Astrocyte of the cerebellum (primary cell): ENCODE measurements around the gene VAPB.
A peak's percentile ranks its signal among the peaks of the same experiment; 100 is the strongest.

ENCODE experiments used
- DNase-seq: peaks from one replicate; pipeline ENCODE4 v3.0.0-alpha.2; 2011; ENCODE audit warnings: low read depth
- H3K4me3 ChIP-seq: 2 replicates; pipeline ENCODE4 v1.5.1; 2011; ENCODE audit warnings: mild to moderate bottlenecking, low read depth, low read length, moderate library complexity
- CTCF ChIP-seq: IDR thresholded peaks from 2 replicates; pipeline ENCODE4 v1.5.1; 2012; ENCODE audit warnings: low read length, low read depth, moderate library complexity, mild to moderate bottlenecking; ENCODE audit errors: missing control alignments
- in situ Hi-C: cut with HindIII; loops from 2 replicates; pipeline ENCODE4 v1.10.0; 2017; ENCODE audit warnings: low sequenced_read_pairs

Gene VAPB

DNA sequence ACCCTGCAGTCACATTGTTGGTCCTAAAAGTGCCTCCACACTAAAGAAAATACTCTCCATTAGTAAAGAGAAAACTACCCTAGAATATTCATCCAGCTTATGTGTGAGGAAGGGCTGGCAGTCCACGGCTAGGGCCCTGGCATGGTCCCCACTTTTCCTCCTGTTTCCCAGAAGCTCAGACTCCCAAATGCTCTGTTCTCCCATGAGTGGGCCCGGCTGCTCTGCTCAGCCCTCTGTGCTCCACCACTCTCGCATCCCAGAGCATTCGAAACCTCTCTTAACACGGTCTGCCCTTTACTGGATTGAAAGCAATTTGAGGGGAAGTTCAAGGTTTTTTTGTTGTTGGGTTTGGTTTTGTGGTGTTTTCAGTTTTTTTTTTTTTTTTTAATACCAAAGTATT, 64.4 kb downstream of the VAPB start:
- no peak for TF ChIP-seq CTCF
- in situ Hi-C loops, result loop anchor here (5.0 to 10.0 kb wide), 2 partner anchors 46 to 191 kb away; no protein-coding TSS in a partner anchor
- no peak for DNase-seq
- no peak overlapping the region for H3K4me3 ChIP-seq

GRCh38 chr20:58454460-58454859, 65.4 kb downstream of the VAPB start:
- H3K4me3 ChIP-seq, result no peak overlapping the region
- DNase-seq, result no peak
- TF ChIP-seq CTCF, result no peak
- in situ Hi-C loops, result loop anchor here (5.0 to 10.0 kb wide), 2 partner anchors 47 to 190 kb away; no protein-coding TSS in a partner anchor

- no peak overlapping the region for H3K4me3 ChIP-seq
- in situ Hi-C loops, result loop anchor here (10.0 kb wide), 1 partner anchor 188 kb away; no protein-coding TSS in a partner anchor
- no peak for TF ChIP-seq CTCF
- peak; percentile 62 for DNase-seq
Measured at GRCh38 chr20:58457083-58457695, 68.2 kb downstream of the VAPB start.

DNA sequence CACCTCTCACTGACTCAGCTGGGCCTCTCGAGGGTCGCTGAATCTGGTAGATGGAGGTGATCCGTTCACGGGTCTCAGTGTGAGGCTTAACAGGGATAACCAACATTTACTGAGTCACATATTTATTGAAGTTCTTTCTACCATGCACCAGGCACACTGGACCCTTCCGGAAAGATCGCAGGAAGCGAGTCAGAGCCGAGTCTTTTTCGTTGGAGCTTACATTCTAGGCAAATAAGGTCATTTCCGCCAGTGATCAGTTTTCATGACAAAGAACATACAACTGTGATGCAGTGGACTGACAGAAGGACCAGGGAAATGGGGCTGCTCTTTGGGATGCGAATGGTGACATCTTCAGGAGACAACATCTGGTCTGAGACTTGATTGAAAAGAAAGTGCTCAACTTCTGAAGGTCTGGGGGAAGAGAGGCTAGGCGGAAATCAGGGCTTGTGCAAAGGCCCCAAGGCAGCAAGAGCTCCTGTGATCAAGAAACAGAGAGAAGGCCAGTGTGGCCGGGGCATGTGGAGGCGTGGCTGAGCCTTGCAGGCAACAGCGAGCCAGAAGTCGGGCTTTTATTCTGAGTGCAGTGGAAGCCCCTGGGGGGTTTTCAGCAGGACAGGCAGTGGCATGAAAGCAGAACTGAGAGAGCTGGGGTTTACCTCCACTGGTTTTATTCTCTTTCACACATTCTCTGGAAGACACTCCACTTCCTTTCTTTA, 69.5 kb downstream of the VAPB start:
- in situ Hi-C loops, result loop anchor here (10.0 kb wide), 1 partner anchor 186 kb away; no protein-coding TSS in a partner anchor
- DNase-seq, result no peak

DNA sequence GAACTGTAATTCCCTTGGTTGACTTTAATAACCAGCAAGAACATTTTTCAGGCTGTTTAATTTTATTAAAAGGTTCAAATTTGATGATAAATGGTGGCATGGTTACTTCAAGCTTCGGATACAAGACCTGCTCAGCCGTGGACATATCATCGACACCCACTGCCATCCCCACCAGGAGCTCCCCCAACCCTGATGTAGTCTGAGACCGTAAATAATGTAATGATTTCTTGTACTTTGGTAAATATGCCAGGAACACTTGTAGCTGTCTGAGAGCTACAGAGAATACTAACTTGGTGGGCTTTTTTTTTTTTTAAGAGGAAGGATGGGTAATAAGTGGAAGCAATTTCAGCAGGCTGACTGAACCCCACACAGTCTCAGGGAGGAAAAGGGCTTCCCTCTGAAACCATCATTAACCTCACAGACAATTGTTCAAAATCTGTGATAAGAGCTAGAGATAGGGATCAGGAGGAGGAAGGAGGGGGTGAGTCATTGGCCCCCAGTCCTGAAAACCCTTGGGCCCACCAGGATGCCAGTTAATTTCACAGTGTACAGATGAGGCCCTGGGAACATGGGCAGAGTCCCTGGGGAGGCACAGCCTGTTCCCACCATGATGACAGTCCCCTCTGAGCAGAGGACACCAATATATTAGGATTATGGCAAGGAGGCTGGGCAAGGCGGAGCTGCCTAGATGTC, 70.2 kb downstream of the VAPB start:
- in situ Hi-C loops, result loop anchor here (10.0 kb wide), 1 partner anchor 186 kb away; no protein-coding TSS in a partner anchor
- no peak for DNase-seq
- TF ChIP-seq CTCF, result no peak
- no peak overlapping the region for H3K4me3 ChIP-seq

More for the DNA sequence above, 69.5 kb downstream of the VAPB start:
- H3K4me3 ChIP-seq, result no peak overlapping the region
- no peak for TF ChIP-seq CTCF

- in situ Hi-C loops, result no loop called here
- no peak overlapping the region for H3K4me3 ChIP-seq
- TF ChIP-seq CTCF, result no peak
- no peak for DNase-seq
Measured at GRCh38 chr20:58461104-58461503, 72.1 kb downstream of the VAPB start.
